ENCODE data around the gene GP2.

Gene GP2

DNA sequence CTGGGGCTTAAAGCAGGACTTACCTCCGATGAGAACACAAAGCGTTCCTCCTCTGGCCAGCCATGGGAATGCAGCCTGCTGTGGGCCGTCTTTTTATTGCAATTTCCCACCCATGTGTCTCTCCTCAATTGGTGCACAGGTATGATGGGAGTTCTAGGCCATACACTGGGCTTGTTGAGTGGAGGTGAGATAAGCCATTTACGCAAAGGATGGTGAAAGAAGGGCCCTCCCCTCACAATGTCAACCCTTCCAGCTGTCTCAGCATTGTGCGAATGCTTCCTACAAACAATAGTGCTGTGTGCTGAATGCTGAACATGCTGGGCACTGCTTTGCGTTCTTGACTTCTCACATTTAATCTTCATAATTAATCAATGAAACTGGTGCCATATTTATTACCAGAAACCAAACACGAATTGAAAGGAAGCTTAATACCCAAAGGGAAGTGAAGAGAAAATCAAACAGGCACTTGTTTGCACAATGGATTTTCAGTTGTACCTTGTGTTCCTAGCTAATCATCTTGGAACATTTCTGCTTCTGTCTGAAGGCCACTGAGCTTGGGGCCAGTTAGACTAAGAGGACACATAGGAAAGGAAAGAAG, at the start of gene GP2:
Gene GP2, minus strand, starts transcription at position 70 of the 598 bp plus-strand sequence. CDS start 1,082 bp downstream, outside the sequence.
- H3K27ac ChIP-seq, result no peak within 1 kb of the TSS
- no peak for TF ChIP-seq ZFX (IDR thresholded peaks at IDR 0.05; ENCODE audit: borderline replicate concordance)
- TF ChIP-seq, protein P1, sequence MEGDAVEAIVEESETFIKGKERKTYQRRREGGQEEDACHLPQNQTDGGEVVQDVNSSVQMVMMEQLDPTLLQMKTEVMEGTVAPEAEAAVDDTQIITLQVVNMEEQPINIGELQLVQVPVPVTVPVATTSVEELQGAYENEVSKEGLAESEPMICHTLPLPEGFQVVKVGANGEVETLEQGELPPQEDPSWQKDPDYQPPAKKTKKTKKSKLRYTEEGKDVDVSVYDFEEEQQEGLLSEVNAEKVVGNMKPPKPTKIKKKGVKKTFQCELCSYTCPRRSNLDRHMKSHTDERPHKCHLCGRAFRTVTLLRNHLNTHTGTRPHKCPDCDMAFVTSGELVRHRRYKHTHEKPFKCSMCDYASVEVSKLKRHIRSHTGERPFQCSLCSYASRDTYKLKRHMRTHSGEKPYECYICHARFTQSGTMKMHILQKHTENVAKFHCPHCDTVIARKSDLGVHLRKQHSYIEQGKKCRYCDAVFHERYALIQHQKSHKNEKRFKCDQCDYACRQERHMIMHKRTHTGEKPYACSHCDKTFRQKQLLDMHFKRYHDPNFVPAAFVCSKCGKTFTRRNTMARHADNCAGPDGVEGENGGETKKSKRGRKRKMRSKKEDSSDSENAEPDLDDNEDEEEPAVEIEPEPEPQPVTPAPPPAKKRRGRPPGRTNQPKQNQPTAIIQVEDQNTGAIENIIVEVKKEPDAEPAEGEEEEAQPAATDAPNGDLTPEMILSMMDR (IDR thresholded peaks at IDR 0.05), result no peak

DNA sequence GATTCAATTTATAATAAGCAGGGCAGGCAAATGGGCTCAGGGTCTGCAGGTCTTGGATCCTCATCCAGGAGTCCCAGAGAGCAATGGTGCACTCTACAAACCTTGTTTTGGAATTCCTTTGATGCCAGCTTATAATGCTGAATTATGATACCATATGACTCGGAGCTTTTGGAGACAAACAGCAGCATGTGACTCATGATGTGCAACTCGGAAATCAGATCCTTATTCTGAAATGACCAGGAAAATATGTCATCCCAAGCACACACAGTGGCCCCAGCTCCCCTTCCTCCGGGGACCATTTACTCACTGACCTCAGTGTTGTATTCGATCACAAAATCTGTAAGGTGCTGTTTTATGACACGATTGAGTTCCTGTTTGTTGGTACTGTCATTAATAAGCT, 45.4 kb upstream of the GP2 start:
- H3K27ac ChIP-seq, result no peak overlapping the region
- TF ChIP-seq, protein P1 (IDR thresholded peaks at IDR 0.05), result no peak
- TF ChIP-seq ZFX (IDR thresholded peaks at IDR 0.05; ENCODE audit: borderline replicate concordance), result no peak

DNA sequence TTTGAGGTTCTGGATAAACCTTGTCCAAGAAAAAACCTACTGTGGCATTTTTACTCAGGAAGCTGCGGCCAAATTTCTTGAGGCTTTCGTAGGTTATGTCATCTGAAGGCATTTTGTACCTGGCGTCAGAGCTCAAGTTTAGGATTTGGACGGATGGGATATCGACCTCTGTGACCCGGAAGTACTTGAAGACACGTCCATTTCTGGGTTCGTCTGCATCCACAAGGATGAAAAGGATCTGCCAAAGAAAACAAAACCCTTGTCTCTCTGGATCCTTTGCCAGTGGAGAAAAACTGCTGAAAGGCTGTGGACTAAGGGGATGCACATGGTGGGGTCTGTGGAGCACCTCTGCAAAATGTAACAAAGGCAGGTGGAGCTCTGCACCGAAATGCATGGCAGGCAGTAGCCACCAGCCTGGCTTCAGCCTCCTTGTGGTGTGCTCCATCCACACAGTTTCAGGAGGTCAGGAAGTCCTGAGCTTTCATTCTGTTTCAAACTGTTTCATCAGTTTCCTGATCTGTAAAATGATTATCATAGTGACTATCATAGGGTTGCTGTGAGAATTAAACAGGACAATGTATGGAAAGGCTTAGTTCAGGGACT, 42.2 kb upstream of the GP2 start:
- TF ChIP-seq, protein P1 (IDR thresholded peaks at IDR 0.05), result no peak
- no peak for TF ChIP-seq ZFX (IDR thresholded peaks at IDR 0.05; ENCODE audit: borderline replicate concordance)
- H3K27ac ChIP-seq, result no peak overlapping the region

DNA sequence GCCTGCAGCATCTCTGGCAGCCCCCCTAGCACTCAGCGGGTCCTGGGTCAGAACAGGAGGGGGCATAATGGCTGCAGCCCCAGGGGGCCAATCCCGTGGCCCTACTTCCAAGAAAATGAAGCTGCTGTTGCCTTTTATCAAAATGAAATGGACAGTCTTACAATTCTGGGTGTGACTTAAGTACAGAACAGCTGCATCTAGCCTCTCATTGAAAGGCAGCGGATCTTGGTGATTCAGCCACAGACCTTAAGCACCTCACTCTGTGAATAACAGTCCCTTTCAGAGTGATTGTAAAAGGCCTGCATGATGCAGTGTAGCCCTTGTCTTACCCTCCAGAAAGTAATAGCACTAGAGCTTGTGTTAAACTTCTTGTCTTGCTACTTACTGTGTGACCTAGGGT, 36.7 kb upstream of the GP2 start:
- no peak overlapping the region for H3K27ac ChIP-seq
- TF ChIP-seq, protein P1 (IDR thresholded peaks at IDR 0.05), result no peak
- no peak for TF ChIP-seq ZFX (IDR thresholded peaks at IDR 0.05; ENCODE audit: borderline replicate concordance)

DNA sequence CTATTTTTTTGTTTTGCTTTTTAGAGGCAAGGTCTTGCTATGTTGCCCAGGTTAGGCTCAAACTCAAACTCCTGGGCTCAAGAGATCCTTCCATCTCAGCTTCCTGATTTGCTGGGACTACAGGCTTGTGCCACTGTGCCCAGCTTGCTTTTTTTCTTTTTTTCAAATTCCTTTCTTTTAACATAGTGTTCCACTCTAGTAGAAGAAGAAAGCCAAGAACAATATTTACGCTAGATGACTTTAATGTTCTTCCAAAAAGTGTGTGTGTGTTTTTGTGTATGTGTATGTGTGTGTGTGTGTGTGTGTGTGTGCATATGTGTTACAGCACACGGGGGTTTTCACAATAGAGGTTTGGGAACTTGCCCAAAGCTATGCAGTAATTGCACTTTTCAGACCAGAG, 35.9 kb upstream of the GP2 start:
- TF ChIP-seq, protein P1 (IDR thresholded peaks at IDR 0.05), result no peak
- H3K27ac ChIP-seq, result no peak overlapping the region

DNA sequence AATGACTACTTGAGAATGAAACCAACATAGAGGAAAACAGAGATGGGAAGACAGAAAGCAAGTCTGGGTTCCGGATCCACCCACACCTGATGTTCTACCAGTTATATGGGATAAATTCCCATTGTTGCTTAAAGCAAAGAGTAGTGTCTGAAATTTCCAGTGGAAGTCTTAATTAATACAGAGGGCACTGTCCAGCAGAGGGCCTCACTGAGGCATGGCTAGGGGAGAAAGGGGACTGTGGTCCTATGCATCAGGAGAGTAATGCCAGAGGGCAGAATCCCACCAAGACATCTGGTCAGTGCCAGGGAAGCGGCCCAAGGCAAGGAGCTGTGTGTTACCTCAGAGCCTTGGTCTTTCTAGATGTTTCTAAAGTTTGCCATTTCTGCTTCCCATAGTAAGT, 32.7 kb upstream of the GP2 start:
- no peak overlapping the region for H3K27ac ChIP-seq
- TF ChIP-seq, protein P1 (IDR thresholded peaks at IDR 0.05), result peak; percentile 56
- no peak for TF ChIP-seq ZFX (IDR thresholded peaks at IDR 0.05; ENCODE audit: borderline replicate concordance)

DNA sequence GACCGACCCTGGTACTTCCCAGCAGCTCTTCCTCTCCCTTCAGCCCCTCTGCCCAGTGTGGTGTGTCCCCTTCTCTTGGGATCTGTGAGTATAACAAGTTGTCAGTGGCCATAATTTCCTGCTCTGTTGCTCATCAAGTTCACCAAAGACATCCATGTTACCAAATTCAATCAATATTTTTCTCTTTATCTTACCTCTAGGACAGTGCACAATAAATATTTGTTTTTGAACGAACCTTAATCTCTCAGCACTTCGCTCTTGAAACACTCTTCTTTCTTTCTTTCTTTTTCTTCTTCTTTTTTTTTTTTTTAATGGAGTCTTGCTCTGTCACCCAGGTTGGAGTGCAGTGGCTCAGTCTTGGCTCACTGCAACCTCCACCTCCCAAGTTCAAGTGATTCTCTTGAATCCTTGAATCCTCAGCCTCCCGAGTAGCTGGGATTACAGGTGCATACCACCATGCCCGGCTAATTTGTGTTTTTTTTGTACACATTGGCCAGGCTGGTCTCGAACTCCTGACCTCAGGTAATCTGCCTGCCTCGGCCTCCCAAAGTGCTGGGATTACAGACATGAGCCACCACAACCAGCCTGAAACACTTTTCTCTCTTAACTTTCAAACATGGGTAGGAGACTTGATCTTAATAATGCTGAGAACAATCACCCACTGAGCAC, 27.9 kb upstream of the GP2 start:
- no peak for TF ChIP-seq ZFX (IDR thresholded peaks at IDR 0.05; ENCODE audit: borderline replicate concordance)
- TF ChIP-seq, protein P1 (IDR thresholded peaks at IDR 0.05), result no peak
- H3K27ac ChIP-seq, result no peak overlapping the region

All from 22Rv1 (cell line).